CD4-positive, alpha-beta memory T cell (primary cell): ENCODE results near the gene RFTN1. TPM values are rescaled to one million over a fixed set of nuclear protein-coding genes. Genes with fewer than 3 reads are reported as not detected.

Experiments
- CTCF ChIA-PET: fragments of 350-600 bp; sonication (Branson Sonifier 250); formaldehyde crosslinking; loops from one replicate; lab custom pipeline; 2021; ENCODE audit warnings: inconsistent platforms; ENCODE audit not compliant: partially characterized antibody; lab: Charles Lee
- POLR2A ChIA-PET: fragments of 350-600 bp; sonication (Branson Sonifier 250); formaldehyde crosslinking; loops from one replicate; lab custom pipeline; 2021; ENCODE audit not compliant: partially characterized antibody; lab: Charles Lee
- DNase-seq, 5 donors: peaks; one replicate each; pipeline versions ENCODE4 v3.0.0 to v3.0.0-alpha.2; 2020 to 2022; ENCODE audit warnings: mixed read lengths in 1 of 5
- H3K27ac ChIP-seq: one replicate; pipeline ENCODE4 v1.7.0; 2013; ENCODE audit warnings: low read depth, low read length
- H3K27me3 ChIP-seq: 2 replicates; pipeline ENCODE4 v1.7.0; 2013; ENCODE audit warnings: mild to moderate bottlenecking, low read length, moderate library complexity; ENCODE audit not compliant: insufficient read depth
- H3K36me3 ChIP-seq: 2 replicates; pipeline ENCODE4 v1.7.0; 2013; ENCODE audit warnings: mild to moderate bottlenecking, low read length, moderate library complexity; ENCODE audit not compliant: insufficient read depth
- H3K4me1 ChIP-seq: 2 replicates; pipeline ENCODE4 v1.7.0; 2013; ENCODE audit warnings: mild to moderate bottlenecking, low read length, moderate library complexity; ENCODE audit not compliant: insufficient read depth
- H3K4me3 ChIP-seq, 2 donors: one replicate each; pipeline ENCODE4 v1.7.0; 2013; ENCODE audit warnings: low read length in 2 of 2, mild to moderate bottlenecking in 1 of 2
- H3K9me3 ChIP-seq, 2 donors: one replicate each; pipeline ENCODE4 v1.7.0; 2013; ENCODE audit warnings: low read length in 2 of 2, control low read depth in 1 of 2; ENCODE audit not compliant: control insufficient read depth in 1 of 2
- H3K27ac Mint-ChIP-seq, 7 donors: one replicate each; pipeline ENCODE4 v1.8.0; 2020 to 2021; ENCODE audit warnings: mixed read lengths in 7 of 7, mild to moderate bottlenecking in 6 of 7, inconsistent platforms in 3 of 7, moderate library complexity in 3 of 7
- H3K27me3 Mint-ChIP-seq, 2 donors: one replicate each; pipeline ENCODE4 v1.8.0; 2020 to 2021; ENCODE audit warnings: mixed read lengths in 2 of 2
- H3K36me3 Mint-ChIP-seq, 2 donors: one replicate each; pipeline ENCODE4 v1.8.0; 2020 to 2021; ENCODE audit warnings: mixed read lengths in 2 of 2, inconsistent platforms in 1 of 2, mild to moderate bottlenecking in 1 of 2
- H3K4me1 Mint-ChIP-seq, 4 donors: one replicate each; pipeline ENCODE4 v1.8.0; 2020 to 2021; ENCODE audit warnings: mixed read lengths in 4 of 4, mild to moderate bottlenecking in 1 of 4
- H3K4me3 Mint-ChIP-seq, 8 donors: one replicate each; pipeline ENCODE4 v1.8.0; 2020 to 2021; ENCODE audit warnings: mixed read lengths in 8 of 8, mild to moderate bottlenecking in 7 of 8, moderate library complexity in 6 of 8, inconsistent platforms in 3 of 8
- H3K9me3 Mint-ChIP-seq, 8 donors: one replicate each; pipeline ENCODE4 v1.8.0; 2020 to 2021; ENCODE audit warnings: mixed read lengths in 8 of 8, mild to moderate bottlenecking in 5 of 8, inconsistent platforms in 3 of 8, moderate library complexity in 1 of 8
- intact Hi-C: fragments of 100-400 bp; cut with micrococcal nuclease; formaldehyde crosslinking; loops from one replicate; pipeline ENCODE4 v1.15.1; 2023
- polyA plus RNA-seq, 2 donors: library from polyadenylated mRNA; unstranded; fragments of 300-500 nt; fragmentation: Illumina TruSeq; gene quantifications; one replicate each; pipeline ENCODE4 v1.2.3, GENCODE V29; 2021
- total RNA-seq, 2 experiments: library from RNA; stranded (reverse); gene quantifications; one replicate each; pipeline ENCODE4 v1.2.3, GENCODE V29; 2021

The RFTN1 gene
- total and polyA plus RNA-seq, 4 experiments from 2014 or later = 38.3 to 59.7 (median 52.0) TPM

- CTCF ChIA-PET = interaction anchor here (0.6 to 9.8 kb wide), 17 partner anchors 14 to 311 kb away, joined by 3 to 488 read pairs (median 11); partner anchors contain the start of genes DPH3, OXNAD1 and RFTN1
- Histone ChIP-seq H3K9me3 (no peaks in the 10 kb centered on the region), H3K27me3 (no peaks in the 10 kb centered on the region), H3K27ac (peak overlapping the region; percentile 76), H3K36me3 (no peaks in the 10 kb centered on the region), H3K4me1 (peaks cover 75% of the 10 kb centered on the region), H3K4me3 (peak overlapping the region; percentile 68 to 89)
- Mint-ChIP-seq H3K27me3 (no peaks in the 10 kb centered on the region), H3K4me3 (peak overlapping the region; percentile 93 to 99 (median 98)), H3K36me3 (peaks cover 15 to 42% of the 10 kb centered on the region in 2 donors), H3K9me3 (peaks cover 0 to 4% (median 3%) of the 10 kb centered on the region in 8 donors), H3K27ac (peak overlapping the region; percentile 94 to 99 (median 96)), H3K4me1 (peaks cover 56 to 85% (median 71%) of the 10 kb centered on the region in 4 donors)
- intact Hi-C loops = loop anchor here (5.0 kb wide), 1 partner anchor 179 kb away; no protein-coding TSS in a partner anchor
- DNase-seq = no peak
- POLR2A ChIA-PET = interaction anchor here (0.6 to 9.8 kb wide), 11 partner anchors 9 to 1073 kb away, joined by 3 to 361 read pairs (median 3); partner anchors contain the start of genes DPH3 and OXNAD1
Measured at GRCh38 chr3:16288664-16289063, 224.8 kb downstream of the RFTN1 start.

GRCh38 chr3:16286751-16287543, 226.6 kb downstream of the RFTN1 start:
- H3K27ac Mint-ChIP-seq = peak overlapping the region; percentile 94 to 99 (median 96)
- Histone ChIP-seq H3K4me3 (peak overlapping the region; percentile 68 to 89), H3K27me3 (no peaks in the 10 kb centered on the region), H3K4me1 (peaks cover 59% of the 10 kb centered on the region), H3K27ac (peak overlapping the region; percentile 76), H3K36me3 (no peaks in the 10 kb centered on the region), H3K9me3 (no peaks in the 10 kb centered on the region)
- DNase-seq = no peak
- H3K27me3 Mint-ChIP-seq = no peaks in the 10 kb centered on the region
- H3K4me1 Mint-ChIP-seq = peaks cover 51 to 78% (median 69%) of the 10 kb centered on the region in 4 donors
- intact Hi-C loops = loop anchor here (1.0 to 5.0 kb wide), 6 partner anchors 17 to 264 kb away; partner anchors contain the start of gene OXNAD1
- peak overlapping the region; percentile 93 to 99 (median 98) for H3K4me3 Mint-ChIP-seq
- H3K9me3 Mint-ChIP-seq = no peaks in the 10 kb centered on the region
- H3K36me3 Mint-ChIP-seq = peaks cover 10 to 41% of the 10 kb centered on the region in 2 donors
- CTCF ChIA-PET = interaction anchor here (0.8 to 6.5 kb wide), 11 partner anchors 9 to 264 kb away, joined by 3 to 72 read pairs (median 6); partner anchors contain the start of genes DPH3 and OXNAD1
- POLR2A ChIA-PET = interaction anchor here (0.9 to 5.7 kb wide), 24 partner anchors 9 to 1081 kb away, joined by 3 to 109 read pairs (median 5); partner anchors contain the start of genes CAPN7, DPH3, OXNAD1 and PLCL2

- peak overlapping the region; percentile 76 for H3K27ac ChIP-seq
- ChIA-PET CTCF (interaction anchor here (0.6 to 6.5 kb wide), 12 partner anchors 9 to 265 kb away, joined by 3 to 72 read pairs (median 6); partner anchors contain the start of genes DPH3 and OXNAD1), POLR2A (interaction anchor here (0.6 to 5.7 kb wide), 26 partner anchors 9 to 1080 kb away, joined by 3 to 109 read pairs (median 5); partner anchors contain the start of genes CAPN7, DPH3, OXNAD1 and PLCL2)
- H3K27ac Mint-ChIP-seq = peak overlapping the region; percentile 94 to 99 (median 96)
- peak overlapping the region; percentile 93 to 99 (median 98) for H3K4me3 Mint-ChIP-seq
- H3K36me3 Mint-ChIP-seq = peaks cover 11 to 42% of the 10 kb centered on the region in 2 donors
- no peaks in the 10 kb centered on the region for H3K36me3 ChIP-seq
- no peaks in the 10 kb centered on the region for H3K9me3 Mint-ChIP-seq
- DNase-seq = peak; percentile 82 to 91 (median 86)
- no peaks in the 10 kb centered on the region for H3K27me3 ChIP-seq
- peak overlapping the region; percentile 68 to 89 for H3K4me3 ChIP-seq
- peaks cover 52% of the 10 kb centered on the region for H3K4me1 ChIP-seq
- intact Hi-C loops = loop anchor here (1.0 to 5.0 kb wide), 6 partner anchors 16 to 265 kb away; partner anchors contain the start of gene OXNAD1
- no peaks in the 10 kb centered on the region for H3K9me3 ChIP-seq
- no peaks in the 10 kb centered on the region for H3K27me3 Mint-ChIP-seq
- peaks cover 45 to 70% (median 63%) of the 10 kb centered on the region in 4 donors for H3K4me1 Mint-ChIP-seq
Measured at GRCh38 chr3:16286161-16286560, 227.3 kb downstream of the RFTN1 start.

- Mint-ChIP-seq H3K4me3 (peak overlapping the region; percentile 93 to 99 (median 98)), H3K9me3 (no peaks in the 10 kb centered on the region), H3K27me3 (no peaks in the 10 kb centered on the region), H3K27ac (peak overlapping the region; percentile 94 to 99 (median 96)), H3K36me3 (peaks cover 11 to 39% of the 10 kb centered on the region in 2 donors), H3K4me1 (peaks cover 36 to 55% (median 48%) of the 10 kb centered on the region in 4 donors)
- H3K27ac ChIP-seq = peak overlapping the region; percentile 76
- no peaks in the 10 kb centered on the region for H3K36me3 ChIP-seq
- ChIA-PET POLR2A (interaction anchor here (1.6 to 5.7 kb wide), 6 partner anchors 14 to 227 kb away, joined by 5 to 109 read pairs (median 63); partner anchors contain the start of genes DPH3 and OXNAD1), CTCF (interaction anchor here (1.4 to 6.5 kb wide), 4 partner anchors 10 to 17 kb away, joined by 4 to 72 read pairs (median 5); partner anchors contain the start of genes DPH3 and OXNAD1)
- H3K9me3 ChIP-seq = no peaks in the 10 kb centered on the region
- DNase-seq = no peak
- H3K4me1 ChIP-seq = peaks cover 37% of the 10 kb centered on the region
- intact Hi-C loops = loop anchor here (5.0 kb wide), 1 partner anchor 183 kb away; no protein-coding TSS in a partner anchor
- H3K27me3 ChIP-seq = no peaks in the 10 kb centered on the region
- no peak overlapping the region for H3K4me3 ChIP-seq
Measured at GRCh38 chr3:16284633-16285032, 228.9 kb downstream of the RFTN1 start.

GRCh38 chr3:16280671-16281070, 232.8 kb downstream of the RFTN1 start:
- ChIA-PET CTCF (no interaction called here), POLR2A (interaction anchor here (1.6 kb wide), 1 partner anchor 15 kb away, joined by 9 read pairs; the partner anchor contains the start of genes DPH3 and OXNAD1)
- no peak overlapping the region for H3K4me3 Mint-ChIP-seq
- Histone ChIP-seq H3K9me3 (no peaks in the 10 kb centered on the region), H3K36me3 (peaks cover 8% of the 10 kb centered on the region), H3K4me1 (peaks cover 14% of the 10 kb centered on the region), H3K27me3 (no peaks in the 10 kb centered on the region), H3K4me3 (no peak overlapping the region), H3K27ac (no peak overlapping the region)
- H3K9me3 Mint-ChIP-seq = no peaks in the 10 kb centered on the region
- H3K4me1 Mint-ChIP-seq = peaks cover 21 to 32% (median 24%) of the 10 kb centered on the region in 4 donors
- intact Hi-C loops = no loop called here
- H3K27me3 Mint-ChIP-seq = no peaks in the 10 kb centered on the region
- no peak for DNase-seq
- H3K27ac Mint-ChIP-seq = no peak overlapping the region
- H3K36me3 Mint-ChIP-seq = peaks cover 11% of the 10 kb centered on the region in 2 donors

GRCh38 chr3:16279010-16279801, 234.3 kb downstream of the RFTN1 start:
- H3K4me1 ChIP-seq = no peaks in the 10 kb centered on the region
- no peaks in the 10 kb centered on the region for H3K9me3 Mint-ChIP-seq
- H3K27me3 Mint-ChIP-seq = no peaks in the 10 kb centered on the region
- intact Hi-C loops = no loop called here
- peaks cover 11 to 14% of the 10 kb centered on the region in 2 donors for H3K36me3 Mint-ChIP-seq
- H3K36me3 ChIP-seq = peaks cover 8% of the 10 kb centered on the region
- H3K9me3 ChIP-seq = no peaks in the 10 kb centered on the region
- peaks cover 7 to 17% (median 11%) of the 10 kb centered on the region in 4 donors for H3K4me1 Mint-ChIP-seq
- DNase-seq = no peak
- POLR2A ChIA-PET = interaction anchor here (0.7 to 1.6 kb wide), 3 partner anchors 9 to 14 kb away, joined by 3 to 9 read pairs (median 3); partner anchors contain the start of genes DPH3 and OXNAD1
- CTCF ChIA-PET = interaction anchor here (1.9 to 3.1 kb wide), 2 partner anchors 10 to 12 kb away, joined by 9 to 17 read pairs; no protein-coding TSS in a partner anchor
- H3K27ac Mint-ChIP-seq = no peak overlapping the region
- no peak overlapping the region for H3K4me3 Mint-ChIP-seq
- H3K27ac ChIP-seq = no peak overlapping the region
- H3K27me3 ChIP-seq = no peaks in the 10 kb centered on the region
- no peak overlapping the region for H3K4me3 ChIP-seq
